DMS53 treated with DMSO at 0.1 percent for 48 hours (cell line): ENCODE data around the gene CSRNP2.
"Not testable (repeated sequence)": the region's sequence is repeated elsewhere in the genome, so short reads cannot be mapped to it uniquely, and the experiment has no call there.

Experiments used
- DNase-seq: peaks from one replicate; lab custom pipeline; 2025; ENCODE audit not compliant: unreplicated experiment; lab: John Stamatoyannopoulos, UW

Gene CSRNP2

DNA sequence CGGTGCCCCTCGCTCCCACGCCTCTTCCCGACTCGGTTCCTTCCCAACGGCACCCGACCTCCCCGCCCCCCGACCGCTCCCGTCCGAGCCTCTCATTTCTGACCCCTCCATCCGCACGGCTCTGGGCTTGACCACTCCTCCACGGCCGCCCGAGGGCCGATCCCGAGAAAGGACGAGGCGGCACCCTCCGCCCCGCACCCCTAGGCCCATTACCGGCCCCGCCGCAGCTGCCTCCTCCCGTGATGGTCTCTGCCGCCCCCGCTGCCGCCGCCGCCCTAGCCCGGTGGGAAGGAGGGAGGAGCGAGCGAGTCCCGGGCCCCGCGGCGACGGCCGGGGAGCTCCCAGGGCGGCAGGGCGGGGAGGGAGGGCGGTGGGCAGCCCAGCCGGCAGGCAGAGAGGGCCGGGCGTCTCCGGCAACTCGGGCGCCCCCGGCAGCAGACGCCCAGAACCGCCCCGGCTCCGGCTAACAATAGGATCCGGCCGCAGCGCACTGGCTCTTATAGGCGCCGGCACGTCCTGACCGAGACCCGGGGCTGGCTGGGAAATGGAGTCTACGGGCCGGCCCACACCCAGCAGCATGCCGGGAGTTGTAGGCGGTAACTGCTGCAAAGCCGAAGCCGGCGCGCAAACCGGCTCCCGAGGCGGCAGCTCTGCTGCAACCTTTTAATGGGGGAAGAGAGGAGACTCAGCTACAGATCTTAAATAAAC is at the start of gene CSRNP2:
Gene CSRNP2, minus strand, starts transcription at position 471 of the 708 bp plus-strand sequence. CDS start 7,035 bp downstream, outside the sequence.
- DNase-seq, result peak; percentile 93

DNA sequence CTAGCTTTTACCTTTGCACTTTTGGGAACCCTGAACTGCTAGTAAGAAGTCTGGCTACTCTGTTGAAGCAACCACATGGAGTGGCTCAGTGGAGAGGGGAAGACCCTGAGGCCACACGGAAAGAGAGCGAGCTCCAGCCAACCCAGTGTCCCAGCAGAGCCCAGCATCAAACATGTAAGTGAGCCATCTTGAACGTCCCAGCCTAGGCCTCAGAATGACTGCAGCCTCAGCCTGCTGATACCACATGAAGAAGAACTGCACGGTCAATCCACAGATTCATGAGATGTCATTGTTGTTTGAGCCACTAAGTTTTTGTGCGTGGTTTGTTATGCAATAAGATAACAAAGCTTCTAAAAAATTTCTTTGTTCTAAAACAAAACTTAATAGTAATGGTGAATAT is 49.3 kb upstream of the CSRNP2 start:
- no peak for DNase-seq

GRCh38 chr12:51131745-51132521 is 48.5 kb upstream of the CSRNP2 start:
- DNase-seq, result no peak

GRCh38 chr12:51128919-51129318 is 45.5 kb upstream of the CSRNP2 start:
- DNase-seq, result no peak

DNA sequence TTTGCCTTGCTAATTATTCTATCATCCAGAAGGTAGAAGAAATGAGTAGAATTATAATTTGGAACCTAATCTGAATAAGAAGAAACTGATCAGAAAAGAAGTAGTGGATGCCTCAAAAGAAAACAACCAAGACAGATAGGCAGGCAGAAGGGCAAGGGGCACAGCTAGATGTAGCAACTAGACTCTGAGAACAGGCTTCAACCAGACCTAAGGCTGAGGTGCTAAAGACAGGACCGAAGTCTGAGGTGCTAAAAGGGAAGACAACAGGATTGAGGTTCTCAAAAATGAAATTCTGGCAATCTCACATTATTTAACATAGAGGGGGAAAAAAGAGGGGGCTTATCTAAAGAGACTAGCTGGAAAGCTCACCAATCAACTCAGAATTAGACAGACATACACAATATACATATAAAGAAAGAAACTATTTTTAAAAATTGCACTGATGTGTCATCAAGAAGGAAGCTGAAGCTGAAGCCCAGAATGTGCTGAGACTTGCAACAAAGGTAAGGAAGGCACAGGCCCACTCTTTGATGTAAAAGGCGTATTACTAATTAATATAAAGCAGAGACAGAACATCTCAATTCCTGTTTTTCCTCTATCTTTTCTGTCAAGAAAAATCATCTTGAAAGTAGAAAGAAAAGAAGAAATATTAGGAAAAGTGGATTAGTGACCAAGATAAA is 43.8 kb upstream of the CSRNP2 start:
- DNase-seq, result no peak

- no peak for DNase-seq
Measured at GRCh38 chr12:51126297-51126696, 42.9 kb upstream of the CSRNP2 start.

DNA sequence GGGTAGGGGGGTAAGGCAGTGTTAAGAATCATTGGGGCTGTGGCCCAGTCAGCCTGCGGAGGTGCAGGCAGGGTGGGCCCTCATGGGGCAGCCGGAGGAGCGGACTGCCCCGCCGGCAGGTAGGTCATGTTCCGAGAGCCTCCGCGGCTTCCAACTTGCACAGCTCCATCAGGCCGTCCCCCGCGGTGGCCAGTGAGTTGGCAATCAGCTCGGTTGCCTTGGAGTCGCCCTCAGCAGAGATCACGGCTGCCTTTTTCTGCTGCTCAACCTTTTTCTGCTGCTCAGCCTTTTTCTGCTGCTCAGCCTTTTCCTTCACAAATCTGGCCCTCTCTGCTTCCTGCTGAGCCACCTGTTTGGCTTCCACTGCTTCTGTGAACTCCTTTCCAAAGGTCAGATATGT is 41.1 kb upstream of the CSRNP2 start:
- no peak for DNase-seq

GRCh38 chr12:51122844-51123243 is 39.4 kb upstream of the CSRNP2 start:
- no peak for DNase-seq

- DNase-seq, result no peak
Measured at GRCh38 chr12:51118706-51119105, 35.3 kb upstream of the CSRNP2 start.

GRCh38 chr12:51115533-51115932 is 32.1 kb upstream of the CSRNP2 start:
- DNase-seq, result no peak

DNA sequence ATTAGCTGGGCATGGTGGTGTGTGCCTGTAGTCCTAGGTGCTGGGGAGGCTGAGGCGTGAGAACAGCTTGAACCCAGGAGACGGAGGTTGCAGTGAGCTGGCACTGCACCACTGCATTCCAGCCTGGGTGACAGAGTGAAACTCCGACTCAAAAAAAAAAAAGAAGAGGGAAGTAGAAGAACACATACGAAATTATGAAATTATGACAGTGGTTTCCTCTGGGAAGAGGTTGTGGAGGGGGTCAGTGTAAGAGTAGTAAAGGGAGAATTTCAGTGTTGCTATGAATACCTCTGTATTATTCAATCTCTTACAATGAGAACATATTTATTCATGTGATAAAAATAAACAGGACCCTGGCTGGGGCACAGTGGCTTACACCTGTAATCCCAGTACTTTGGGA is 24.7 kb upstream of the CSRNP2 start:
- DNase-seq, result no peak

GRCh38 chr12:51103977-51104376 is 20.6 kb upstream of the CSRNP2 start:
- DNase-seq, result no peak

GRCh38 chr12:51098611-51099010 is 15.2 kb upstream of the CSRNP2 start:
- DNase-seq, result no peak

DNA sequence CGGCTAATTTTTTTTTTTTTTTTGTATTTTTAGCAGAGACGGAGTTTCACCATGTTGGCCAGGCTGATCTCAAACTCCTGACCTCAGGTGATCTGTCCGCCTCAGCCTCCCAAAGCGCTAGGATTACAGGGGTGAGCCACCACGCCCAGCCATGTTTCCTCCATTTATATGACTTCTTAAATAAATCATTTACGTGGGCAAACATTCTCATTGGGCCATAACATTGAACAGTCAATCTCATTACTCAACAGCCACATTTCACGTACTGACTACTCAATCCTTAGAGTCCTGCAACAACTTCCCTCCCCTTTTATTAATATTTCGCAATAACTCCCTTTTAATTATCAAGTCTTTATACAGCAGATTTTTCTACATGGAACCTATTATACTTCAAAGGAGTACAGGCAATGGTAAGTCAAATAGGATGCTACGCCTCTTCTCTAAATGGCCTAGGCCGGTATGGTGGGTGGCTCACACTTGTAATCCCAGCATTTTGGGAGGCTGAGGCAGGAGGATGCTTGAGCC is 7.4 kb upstream of the CSRNP2 start:
- no peak for DNase-seq

DNA sequence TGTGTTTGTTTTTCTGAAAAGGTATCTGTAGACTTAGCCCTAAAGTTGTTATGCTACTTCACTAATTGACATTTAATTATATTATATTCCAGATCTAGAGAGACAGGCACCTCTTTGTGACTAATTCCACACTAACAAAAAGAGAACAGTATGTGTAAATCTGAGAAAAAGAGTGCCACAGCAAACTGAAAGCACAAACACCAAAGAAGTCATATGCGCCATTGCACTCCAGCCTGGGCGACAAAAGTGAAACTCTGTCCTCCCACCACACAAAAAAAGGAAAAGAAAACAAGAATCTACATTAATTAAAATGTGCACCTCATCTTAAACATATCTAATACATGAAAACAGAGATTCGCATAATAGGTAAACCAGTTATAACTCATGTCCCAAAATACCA is 4.4 kb upstream of the CSRNP2 start:
- no peak for DNase-seq

- no peak for DNase-seq
Measured at GRCh38 chr12:51086933-51087332, 3.5 kb upstream of the CSRNP2 start.

- DNase-seq, result no peak
Measured at GRCh38 chr12:51085757-51086156, 2.4 kb upstream of the CSRNP2 start.

- no peak for DNase-seq
Measured at GRCh38 chr12:51082561-51083125, 753 bp downstream of the CSRNP2 start.

GRCh38 chr12:51081421-51081820 is 2.0 kb downstream of the CSRNP2 start:
- no peak for DNase-seq

- no peak for DNase-seq
Measured at GRCh38 chr12:51080136-51080535, 3.3 kb downstream of the CSRNP2 start.

DNA sequence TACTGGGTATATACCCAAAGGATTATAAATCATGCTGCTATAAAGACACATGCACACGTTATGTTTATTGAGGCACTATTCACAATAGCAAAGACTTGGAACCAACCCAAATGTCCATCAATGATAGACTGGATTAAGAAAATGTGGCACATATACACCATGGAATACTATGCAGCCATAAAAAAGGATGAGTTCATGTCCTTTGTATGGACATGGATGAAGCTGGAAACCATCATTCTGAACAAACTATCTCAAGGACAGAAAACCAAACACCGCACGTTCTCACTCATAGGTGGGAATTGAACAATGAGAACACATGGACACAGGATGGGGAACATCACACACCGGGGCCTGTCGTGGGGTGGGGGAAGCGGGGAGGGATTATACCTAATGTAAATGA is 4.5 kb downstream of the CSRNP2 start:
- not testable (repeated sequence) for DNase-seq
